ENCODE measurements around the gene LILRB5.

- TF ChIP-seq, protein P1, sequence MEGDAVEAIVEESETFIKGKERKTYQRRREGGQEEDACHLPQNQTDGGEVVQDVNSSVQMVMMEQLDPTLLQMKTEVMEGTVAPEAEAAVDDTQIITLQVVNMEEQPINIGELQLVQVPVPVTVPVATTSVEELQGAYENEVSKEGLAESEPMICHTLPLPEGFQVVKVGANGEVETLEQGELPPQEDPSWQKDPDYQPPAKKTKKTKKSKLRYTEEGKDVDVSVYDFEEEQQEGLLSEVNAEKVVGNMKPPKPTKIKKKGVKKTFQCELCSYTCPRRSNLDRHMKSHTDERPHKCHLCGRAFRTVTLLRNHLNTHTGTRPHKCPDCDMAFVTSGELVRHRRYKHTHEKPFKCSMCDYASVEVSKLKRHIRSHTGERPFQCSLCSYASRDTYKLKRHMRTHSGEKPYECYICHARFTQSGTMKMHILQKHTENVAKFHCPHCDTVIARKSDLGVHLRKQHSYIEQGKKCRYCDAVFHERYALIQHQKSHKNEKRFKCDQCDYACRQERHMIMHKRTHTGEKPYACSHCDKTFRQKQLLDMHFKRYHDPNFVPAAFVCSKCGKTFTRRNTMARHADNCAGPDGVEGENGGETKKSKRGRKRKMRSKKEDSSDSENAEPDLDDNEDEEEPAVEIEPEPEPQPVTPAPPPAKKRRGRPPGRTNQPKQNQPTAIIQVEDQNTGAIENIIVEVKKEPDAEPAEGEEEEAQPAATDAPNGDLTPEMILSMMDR (IDR thresholded peaks at IDR 0.05), result no peak
- TF ChIP-seq EZH2 (IDR thresholded peaks at IDR 0.05; ENCODE audit: borderline replicate concordance, insufficient read depth, low read depth, low read length, poor library complexity, severe bottlenecking), result no peak
Observed at GRCh38 chr19:54211235-54211634, 45.8 kb downstream of the LILRB5 start.

Measured in B cell (primary cell).